Cardiac muscle cell (in vitro differentiated cells and primary cell): ENCODE measurements around the gene ATG4D. TPM values are rescaled to one million over a fixed set of nuclear protein-coding genes. Genes with fewer than 3 reads are reported as not detected.

Experiments
- DNase-seq, 2 donors: peaks; one replicate each; pipeline versions ENCODE4 v3.0.0 to v3.0.0-alpha.2; 2010 to 2017; ENCODE audit warnings: low read depth in 1 of 2, low spot score in 1 of 2
- H3K27ac ChIP-seq: fragments of 200-600 bp; sonication (generic); 2 replicates; pipeline ENCODE4 v1.5.1; 2016
- H3K27me3 ChIP-seq: fragments of 200-600 bp; sonication (generic); 2 replicates; pipeline ENCODE4 v1.6.0; 2016; ENCODE audit warnings: control low read depth
- H3K36me3 ChIP-seq: fragments of 200-600 bp; sonication (generic); 2 replicates; pipeline ENCODE4 v1.5.1; 2016; ENCODE audit warnings: control low read depth
- H3K4me1 ChIP-seq: fragments of 200-600 bp; sonication (generic); 2 replicates; pipeline ENCODE4 v1.8.1; 2017; ENCODE audit warnings: low read depth, mild to moderate bottlenecking, mixed run types
- H3K4me3 ChIP-seq: fragments of 200-600 bp; sonication (generic); 2 replicates; pipeline ENCODE4 v1.5.1; 2016; ENCODE audit warnings: mild to moderate bottlenecking
- H3K9me3 ChIP-seq: fragments of 200-600 bp; sonication (generic); 2 replicates; pipeline ENCODE4 v1.5.1; 2017; ENCODE audit warnings: low read depth, mild to moderate bottlenecking, control low read depth
- CTCF ChIP-seq: IDR thresholded peaks from 2 replicates; pipeline ENCODE4 v1.5.1; 2012; ENCODE audit warnings: low read depth, mild to moderate bottlenecking, low read length
- polyA plus RNA-seq: library from polyadenylated mRNA; unstranded; fragments of >200 nt; fragmentation: Nextera tagmentation; extraction: Ambion mirVana; gene quantifications from 2 replicates; pipeline ENCODE4 v1.2.1, GENCODE V29; 2016
- total RNA-seq: library from RNA; depleted of rRNA; stranded (reverse); fragments of >200 nt; gene quantifications from 2 replicates; pipeline ENCODE4 v1.2.3, GENCODE V29; 2016

Gene ATG4D
- total and polyA plus RNA-seq, 2 experiments from 2014 or later, result 67.0 to 69.0 TPM

GRCh38 chr19:10580979-10581631 lies 37.4 kb downstream of the ATG4D start:
- Histone ChIP-seq H3K27ac (no peak overlapping the region), H3K9me3 (no peaks in the 10 kb centered on the region), H3K27me3 (no peaks in the 10 kb centered on the region), H3K4me1 (no peaks in the 10 kb centered on the region), H3K36me3 (no peaks in the 10 kb centered on the region), H3K4me3 (no peak overlapping the region)
- peak; percentile 100 for TF ChIP-seq CTCF
- peak; percentile 93 to 95 for DNase-seq

- no peak overlapping the region for H3K4me3 ChIP-seq
- H3K36me3 ChIP-seq, result no peaks in the 10 kb centered on the region
- no peak for DNase-seq
- peaks cover 8% of the 10 kb centered on the region for H3K27me3 ChIP-seq
- no peaks in the 10 kb centered on the region for H3K4me1 ChIP-seq
- H3K9me3 ChIP-seq, result no peaks in the 10 kb centered on the region
- H3K27ac ChIP-seq, result no peak overlapping the region
- TF ChIP-seq CTCF, result no peak
These were observed 38.4 kb downstream of the ATG4D start for GRCh38 chr19:10582091-10582490.

- Histone ChIP-seq H3K4me3 (no peak overlapping the region), H3K4me1 (no peaks in the 10 kb centered on the region), H3K36me3 (no peaks in the 10 kb centered on the region), H3K9me3 (no peaks in the 10 kb centered on the region), H3K27me3 (peaks cover 19% of the 10 kb centered on the region), H3K27ac (no peak overlapping the region)
- DNase-seq, result no peak
- TF ChIP-seq CTCF, result no peak
These were observed 39.5 kb downstream of the ATG4D start for GRCh38 chr19:10583036-10583776.

GRCh38 chr19:10586396-10586795 lies 42.7 kb downstream of the ATG4D start:
- H3K4me3 ChIP-seq, result no peak overlapping the region

More at GRCh38 chr19:10586396-10586795, 42.7 kb downstream of the ATG4D start:
- no peak for DNase-seq
- Histone ChIP-seq H3K36me3 (no peaks in the 10 kb centered on the region), H3K4me1 (no peaks in the 10 kb centered on the region), H3K27ac (no peak overlapping the region), H3K27me3 (peaks cover 25% of the 10 kb centered on the region), H3K9me3 (no peaks in the 10 kb centered on the region)
- no peak for TF ChIP-seq CTCF
